ENCODE results near the gene JADE2.
"Not testable (repeated sequence)": the region's sequence is repeated elsewhere in the genome, so short reads cannot be mapped to it uniquely, and the experiment has no call there.

Gene JADE2

GRCh38 chr5:134547066-134547465 is 21.6 kb downstream of the JADE2 start:
- peaks cover 17 to 62% of the 10 kb centered on the region in 2 donors for H3K4me1 ChIP-seq (ENCODE audit: control insufficient read depth in 1 of 2, insufficient read depth in 2 of 2, low read length in 2 of 2)
- H3K27me3 ChIP-seq (ENCODE audit: low read depth, low read length), result no peaks in the 10 kb centered on the region
- H3K27ac ChIP-seq (ENCODE audit: low read length), result peak overlapping the region; percentile 51
- no peak overlapping the region for H3K4me3 ChIP-seq (ENCODE audit: low read depth in 1 of 2, low read length in 2 of 2)
- H3K36me3 ChIP-seq (ENCODE audit: control insufficient read depth in 1 of 2, insufficient read depth in 2 of 2, low read length in 2 of 2), result peaks cover 24 to 29% of the 10 kb centered on the region in 2 donors
- no peaks in the 10 kb centered on the region for H3K9me3 ChIP-seq (ENCODE audit: control insufficient read depth in 1 of 2, low read length in 2 of 2)

- peaks cover 21 to 68% of the 10 kb centered on the region in 2 donors for H3K4me1 ChIP-seq (ENCODE audit: control insufficient read depth in 1 of 2, insufficient read depth in 2 of 2, low read length in 2 of 2)
- H3K27me3 ChIP-seq (ENCODE audit: low read depth, low read length), result no peaks in the 10 kb centered on the region
- H3K27ac ChIP-seq (ENCODE audit: low read length), result peak overlapping the region; percentile 51
- H3K4me3 ChIP-seq (ENCODE audit: low read depth in 1 of 2, low read length in 2 of 2), result no peak overlapping the region
- peaks cover 28 to 32% of the 10 kb centered on the region in 2 donors for H3K36me3 ChIP-seq (ENCODE audit: control insufficient read depth in 1 of 2, insufficient read depth in 2 of 2, low read length in 2 of 2)
- no peaks in the 10 kb centered on the region for H3K9me3 ChIP-seq (ENCODE audit: control insufficient read depth in 1 of 2, low read length in 2 of 2)
These were observed 22.1 kb downstream of the JADE2 start for GRCh38 chr5:134547579-134547978.

- H3K9me3 ChIP-seq (ENCODE audit: control insufficient read depth in 1 of 2, low read length in 2 of 2), result no peaks in the 10 kb centered on the region
- H3K36me3 ChIP-seq (ENCODE audit: control insufficient read depth in 1 of 2, insufficient read depth in 2 of 2, low read length in 2 of 2), result peaks cover 28 to 32% of the 10 kb centered on the region in 2 donors
- no peak overlapping the region for H3K4me3 ChIP-seq (ENCODE audit: low read depth in 1 of 2, low read length in 2 of 2)
- H3K27me3 ChIP-seq (ENCODE audit: low read depth, low read length), result no peaks in the 10 kb centered on the region
- H3K27ac ChIP-seq (ENCODE audit: low read length), result peak overlapping the region; percentile 51
- peaks cover 21 to 70% of the 10 kb centered on the region in 2 donors for H3K4me1 ChIP-seq (ENCODE audit: control insufficient read depth in 1 of 2, insufficient read depth in 2 of 2, low read length in 2 of 2)
These were observed 22.7 kb downstream of the JADE2 start for GRCh38 chr5:134547999-134548658.

GRCh38 chr5:134549714-134550113 is 24.2 kb downstream of the JADE2 start:
- H3K4me1 ChIP-seq (ENCODE audit: control insufficient read depth in 1 of 2, insufficient read depth in 2 of 2, low read length in 2 of 2), result peaks cover 32 to 74% of the 10 kb centered on the region in 2 donors
- no peaks in the 10 kb centered on the region for H3K9me3 ChIP-seq (ENCODE audit: control insufficient read depth in 1 of 2, low read length in 2 of 2)
- H3K4me3 ChIP-seq (ENCODE audit: low read depth in 1 of 2, low read length in 2 of 2), result no peak overlapping the region
- H3K36me3 ChIP-seq (ENCODE audit: control insufficient read depth in 1 of 2, insufficient read depth in 2 of 2, low read length in 2 of 2), result peaks cover 31 to 32% of the 10 kb centered on the region in 2 donors
- no peak overlapping the region for H3K27ac ChIP-seq (ENCODE audit: low read length)
- no peaks in the 10 kb centered on the region for H3K27me3 ChIP-seq (ENCODE audit: low read depth, low read length)

GRCh38 chr5:134550271-134551214 is 25.1 kb downstream of the JADE2 start:
- peaks cover 41 to 73% of the 10 kb centered on the region in 2 donors for H3K4me1 ChIP-seq (ENCODE audit: control insufficient read depth in 1 of 2, insufficient read depth in 2 of 2, low read length in 2 of 2)
- no peak overlapping the region for H3K4me3 ChIP-seq (ENCODE audit: low read depth in 1 of 2, low read length in 2 of 2)
- no peaks in the 10 kb centered on the region for H3K9me3 ChIP-seq (ENCODE audit: control insufficient read depth in 1 of 2, low read length in 2 of 2)
- H3K27ac ChIP-seq (ENCODE audit: low read length), result no peak overlapping the region
- H3K27me3 ChIP-seq (ENCODE audit: low read depth, low read length), result no peaks in the 10 kb centered on the region
- peaks cover 26 to 32% of the 10 kb centered on the region in 2 donors for H3K36me3 ChIP-seq (ENCODE audit: control insufficient read depth in 1 of 2, insufficient read depth in 2 of 2, low read length in 2 of 2)

GRCh38 chr5:134551901-134552300 is 26.4 kb downstream of the JADE2 start:
- Histone ChIP-seq H3K27ac (ENCODE audit: low read length) (peak overlapping the region; percentile 70), H3K27me3 (ENCODE audit: low read depth, low read length) (no peaks in the 10 kb centered on the region), H3K4me1 (ENCODE audit: control insufficient read depth in 1 of 2, insufficient read depth in 2 of 2, low read length in 2 of 2) (peaks cover 41 to 63% of the 10 kb centered on the region in 2 donors), H3K9me3 (ENCODE audit: control insufficient read depth in 1 of 2, low read length in 2 of 2) (no peaks in the 10 kb centered on the region), H3K4me3 (ENCODE audit: low read depth in 1 of 2, low read length in 2 of 2) (no peak overlapping the region), H3K36me3 (ENCODE audit: control insufficient read depth in 1 of 2, insufficient read depth in 2 of 2, low read length in 2 of 2) (peaks cover 26% of the 10 kb centered on the region in 2 donors)

- Histone ChIP-seq H3K27ac (ENCODE audit: low read length) (peak overlapping the region; percentile 70), H3K36me3 (ENCODE audit: control insufficient read depth in 1 of 2, insufficient read depth in 2 of 2, low read length in 2 of 2) (peaks cover 26% of the 10 kb centered on the region in 2 donors), H3K27me3 (ENCODE audit: low read depth, low read length) (no peaks in the 10 kb centered on the region), H3K4me1 (ENCODE audit: control insufficient read depth in 1 of 2, insufficient read depth in 2 of 2, low read length in 2 of 2) (peaks cover 40 to 59% of the 10 kb centered on the region in 2 donors), H3K9me3 (ENCODE audit: control insufficient read depth in 1 of 2, low read length in 2 of 2) (no peaks in the 10 kb centered on the region), H3K4me3 (ENCODE audit: low read depth in 1 of 2, low read length in 2 of 2) (no peak overlapping the region)
These were observed 26.8 kb downstream of the JADE2 start for GRCh38 chr5:134552301-134552700.

GRCh38 chr5:134552716-134553115 is 27.2 kb downstream of the JADE2 start:
- H3K27ac ChIP-seq (ENCODE audit: low read length), result peak overlapping the region; percentile 70
- peaks cover 23 to 26% of the 10 kb centered on the region in 2 donors for H3K36me3 ChIP-seq (ENCODE audit: control insufficient read depth in 1 of 2, insufficient read depth in 2 of 2, low read length in 2 of 2)
- not testable (repeated sequence) for H3K4me3 ChIP-seq (ENCODE audit: low read depth in 1 of 2, low read length in 2 of 2); H3K27me3 ChIP-seq (ENCODE audit: low read depth, low read length); H3K9me3 ChIP-seq (ENCODE audit: control insufficient read depth in 1 of 2, low read length in 2 of 2)
- H3K4me1 ChIP-seq (ENCODE audit: control insufficient read depth in 1 of 2, insufficient read depth in 2 of 2, low read length in 2 of 2), result peaks cover 36 to 55% of the 10 kb centered on the region in 2 donors

- Histone ChIP-seq H3K36me3 (ENCODE audit: control insufficient read depth in 1 of 2, insufficient read depth in 2 of 2, low read length in 2 of 2) (peaks cover 15 to 21% of the 10 kb centered on the region in 2 donors), H3K4me1 (ENCODE audit: control insufficient read depth in 1 of 2, insufficient read depth in 2 of 2, low read length in 2 of 2) (peaks cover 29 to 44% of the 10 kb centered on the region in 2 donors), H3K4me3 (ENCODE audit: low read depth in 1 of 2, low read length in 2 of 2) (no peak overlapping the region), H3K9me3 (ENCODE audit: control insufficient read depth in 1 of 2, low read length in 2 of 2) (no peaks in the 10 kb centered on the region), H3K27me3 (ENCODE audit: low read depth, low read length) (no peaks in the 10 kb centered on the region), H3K27ac (ENCODE audit: low read length) (peak overlapping the region; percentile 61)
These were observed 28.4 kb downstream of the JADE2 start for GRCh38 chr5:134553821-134554267.

GRCh38 chr5:134554319-134555222 is 29.1 kb downstream of the JADE2 start:
- H3K4me3 ChIP-seq (ENCODE audit: low read depth in 1 of 2, low read length in 2 of 2), result no peak overlapping the region
- peak overlapping the region; percentile 61 for H3K27ac ChIP-seq (ENCODE audit: low read length)
- no peaks in the 10 kb centered on the region for H3K9me3 ChIP-seq (ENCODE audit: control insufficient read depth in 1 of 2, low read length in 2 of 2)
- peaks cover 29 to 43% of the 10 kb centered on the region in 2 donors for H3K4me1 ChIP-seq (ENCODE audit: control insufficient read depth in 1 of 2, insufficient read depth in 2 of 2, low read length in 2 of 2)
- no peaks in the 10 kb centered on the region for H3K27me3 ChIP-seq (ENCODE audit: low read depth, low read length)
- H3K36me3 ChIP-seq (ENCODE audit: control insufficient read depth in 1 of 2, insufficient read depth in 2 of 2, low read length in 2 of 2), result peaks cover 13 to 27% of the 10 kb centered on the region in 2 donors
